Mucosa of descending colon (tissue), 3 donors: ENCODE data around the gene KLHL36. TPM values are rescaled to one million over a fixed set of nuclear protein-coding genes. Genes with fewer than 3 reads are reported as not detected.

Experiments
- ATAC-seq: fragments of 200-7000 bp; cut with Tn5 transposase; one replicate; pipeline ENCODE4 v1.9.1; 2020; ENCODE audit warnings: mild to moderate bottlenecking, moderate library complexity
- DNase-seq, 3 donors: peaks; one replicate each; pipeline ENCODE4 v3.0.0-alpha.2; 2020
- H3K36me3 ChIP-seq: fragments of 200-600 bp; one replicate; pipeline ENCODE4 v1.8.0; 2021; ENCODE audit warnings: low read depth, mild to moderate bottlenecking
- H3K4me1 ChIP-seq: fragments of 200-600 bp; one replicate; pipeline ENCODE4 v1.8.0; 2021; ENCODE audit warnings: low read depth, mild to moderate bottlenecking
- H3K4me3 ChIP-seq: fragments of 200-600 bp; one replicate; pipeline ENCODE4 v1.8.0; 2021; ENCODE audit warnings: mild to moderate bottlenecking
- H3K9me3 ChIP-seq: fragments of 200-600 bp; one replicate; pipeline ENCODE4 v1.8.0; 2021; ENCODE audit warnings: mild to moderate bottlenecking
- intact Hi-C, 2 donors: fragments of 100-400 bp; cut with DNase I in 1 of 2; cut with micrococcal nuclease in 1 of 2; formaldehyde crosslinking; loops; one replicate each; pipeline versions ENCODE4 v1.11.0 to v1.11.1; 2022; cut with DNase I, micrococcal nuclease
- total RNA-seq, 3 donors: library from RNA; stranded (reverse); fragmentation: NEBNext Ultra II Directional in 2 of 3; extraction: Animal tissue kit (Norgen Biotek cat#: 25700) in 2 of 3; gene quantifications; one replicate each; pipeline versions ENCODE4 v1.2.1 to v1.2.4, GENCODE V29; 2021 to 2023
- TF ChIP-seq, protein P1 (sequence below): fragments of 200-600 bp; IDR thresholded peaks from one replicate; pipeline ENCODE4 v1.8.0; 2022; ENCODE audit warnings: antibody characterized with exemption, mild to moderate bottlenecking
- donor health status: DM: no; HTN: no; CAD: no; lungs with moderate emphysema.
- donor health status: DM: no; HTN: no; CAD: no.
- donor health status: DM: no; HTN: yes; CAD: no.

Gene KLHL36
- total RNA-seq, 3 donors from 2014 or later, result 47.5 to 60.3 (median 59.2) TPM

DNA sequence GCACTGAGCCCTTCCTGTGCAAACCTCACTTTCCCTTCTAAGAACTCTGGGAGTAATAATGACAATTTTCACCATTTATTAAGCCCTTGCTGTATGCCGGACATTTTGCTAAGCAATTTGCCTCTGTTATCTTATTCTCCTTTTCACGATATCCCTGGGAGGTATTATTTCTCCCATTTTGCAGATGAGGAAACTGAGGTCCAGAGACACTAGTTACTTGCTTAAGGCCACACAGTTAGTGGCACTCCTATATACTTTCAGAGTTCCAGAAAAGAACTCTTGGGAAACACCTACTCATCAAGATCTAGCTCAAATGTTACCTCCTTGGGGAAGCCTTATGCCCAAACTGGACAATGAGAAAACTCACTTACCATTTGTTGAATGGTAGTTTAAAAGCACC lies 46.7 kb downstream of the KLHL36 start:
- no peak for DNase-seq
- H3K36me3 ChIP-seq, result no peaks in the 10 kb centered on the region
- no peaks in the 10 kb centered on the region for H3K9me3 ChIP-seq
- TF ChIP-seq, protein P1, sequence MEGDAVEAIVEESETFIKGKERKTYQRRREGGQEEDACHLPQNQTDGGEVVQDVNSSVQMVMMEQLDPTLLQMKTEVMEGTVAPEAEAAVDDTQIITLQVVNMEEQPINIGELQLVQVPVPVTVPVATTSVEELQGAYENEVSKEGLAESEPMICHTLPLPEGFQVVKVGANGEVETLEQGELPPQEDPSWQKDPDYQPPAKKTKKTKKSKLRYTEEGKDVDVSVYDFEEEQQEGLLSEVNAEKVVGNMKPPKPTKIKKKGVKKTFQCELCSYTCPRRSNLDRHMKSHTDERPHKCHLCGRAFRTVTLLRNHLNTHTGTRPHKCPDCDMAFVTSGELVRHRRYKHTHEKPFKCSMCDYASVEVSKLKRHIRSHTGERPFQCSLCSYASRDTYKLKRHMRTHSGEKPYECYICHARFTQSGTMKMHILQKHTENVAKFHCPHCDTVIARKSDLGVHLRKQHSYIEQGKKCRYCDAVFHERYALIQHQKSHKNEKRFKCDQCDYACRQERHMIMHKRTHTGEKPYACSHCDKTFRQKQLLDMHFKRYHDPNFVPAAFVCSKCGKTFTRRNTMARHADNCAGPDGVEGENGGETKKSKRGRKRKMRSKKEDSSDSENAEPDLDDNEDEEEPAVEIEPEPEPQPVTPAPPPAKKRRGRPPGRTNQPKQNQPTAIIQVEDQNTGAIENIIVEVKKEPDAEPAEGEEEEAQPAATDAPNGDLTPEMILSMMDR, result no peak
- no peak overlapping the region for H3K4me3 ChIP-seq
- intact Hi-C loops, result no loop called here
- H3K4me1 ChIP-seq, result peaks cover 5% of the 10 kb centered on the region
- no peak for ATAC-seq

- no peaks in the 10 kb centered on the region for H3K9me3 ChIP-seq
- H3K4me1 ChIP-seq, result peaks cover 17% of the 10 kb centered on the region
- ATAC-seq (peak; percentile 42), DNase-seq (peak in 1 of 3 donors; percentile 44)
- TF ChIP-seq, protein P1, result no peak
- H3K36me3 ChIP-seq, result no peaks in the 10 kb centered on the region
- intact Hi-C loops, result no loop called here
- peak overlapping the region; percentile 98 for H3K4me3 ChIP-seq
These were observed 50.9 kb downstream of the KLHL36 start for GRCh38 chr16:84699147-84699711.

DNA sequence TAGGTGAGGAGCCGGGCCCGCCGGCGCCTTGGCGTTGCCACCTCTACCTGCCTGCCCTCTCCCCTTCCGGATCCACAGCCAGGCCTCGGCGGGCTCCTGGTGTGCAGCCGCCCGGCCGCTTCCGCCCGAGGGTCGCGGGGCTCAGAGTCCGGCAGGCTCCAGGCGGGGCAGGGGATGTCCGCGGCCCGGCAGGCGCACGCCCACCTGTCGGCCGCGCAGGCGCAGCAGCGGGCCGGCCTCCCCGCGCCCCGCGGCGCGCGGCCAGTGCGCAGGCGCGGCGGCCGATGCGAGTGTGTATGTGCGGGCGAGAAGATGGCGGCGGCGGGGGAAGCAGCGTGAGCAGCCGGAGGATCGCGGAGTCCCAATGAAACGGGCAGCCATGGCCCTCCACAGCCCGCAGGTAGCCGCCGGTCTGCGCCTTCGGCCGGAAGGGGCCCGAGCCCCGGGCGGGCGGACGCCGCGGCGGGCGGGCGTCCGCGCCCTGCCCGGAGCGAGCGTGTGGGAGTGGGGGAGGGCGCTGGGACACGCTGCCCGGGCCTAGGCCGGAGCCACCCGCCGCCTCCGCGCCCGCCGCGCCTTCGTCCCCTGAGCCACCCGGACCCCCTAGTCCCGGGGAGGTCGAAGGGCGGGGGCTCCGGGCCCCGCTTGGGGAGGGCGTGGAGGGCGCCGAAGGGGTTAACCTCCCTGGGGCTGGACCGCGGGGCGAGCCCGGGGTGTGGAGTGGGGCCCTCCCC lies 51.6 kb downstream of the KLHL36 start, which contains the start of gene USP10:
Gene USP10 (plus strand): TSS at position 289 of the 734 bp plus-strand sequence. CDS start 91 bp downstream, at position 380.
- intact Hi-C loops, result no loop called here
- Histone ChIP-seq H3K9me3 (no peaks in the 10 kb centered on the region), H3K4me1 (peaks cover 23% of the 10 kb centered on the region), H3K36me3 (no peaks in the 10 kb centered on the region), H3K4me3 (peak within 1 kb of the TSS; percentile 98)
- DNase-seq, result peak; percentile 83 to 89 (median 87)
- TF ChIP-seq, protein P1, result no peak
- ATAC-seq, result peak; percentile 96

DNA sequence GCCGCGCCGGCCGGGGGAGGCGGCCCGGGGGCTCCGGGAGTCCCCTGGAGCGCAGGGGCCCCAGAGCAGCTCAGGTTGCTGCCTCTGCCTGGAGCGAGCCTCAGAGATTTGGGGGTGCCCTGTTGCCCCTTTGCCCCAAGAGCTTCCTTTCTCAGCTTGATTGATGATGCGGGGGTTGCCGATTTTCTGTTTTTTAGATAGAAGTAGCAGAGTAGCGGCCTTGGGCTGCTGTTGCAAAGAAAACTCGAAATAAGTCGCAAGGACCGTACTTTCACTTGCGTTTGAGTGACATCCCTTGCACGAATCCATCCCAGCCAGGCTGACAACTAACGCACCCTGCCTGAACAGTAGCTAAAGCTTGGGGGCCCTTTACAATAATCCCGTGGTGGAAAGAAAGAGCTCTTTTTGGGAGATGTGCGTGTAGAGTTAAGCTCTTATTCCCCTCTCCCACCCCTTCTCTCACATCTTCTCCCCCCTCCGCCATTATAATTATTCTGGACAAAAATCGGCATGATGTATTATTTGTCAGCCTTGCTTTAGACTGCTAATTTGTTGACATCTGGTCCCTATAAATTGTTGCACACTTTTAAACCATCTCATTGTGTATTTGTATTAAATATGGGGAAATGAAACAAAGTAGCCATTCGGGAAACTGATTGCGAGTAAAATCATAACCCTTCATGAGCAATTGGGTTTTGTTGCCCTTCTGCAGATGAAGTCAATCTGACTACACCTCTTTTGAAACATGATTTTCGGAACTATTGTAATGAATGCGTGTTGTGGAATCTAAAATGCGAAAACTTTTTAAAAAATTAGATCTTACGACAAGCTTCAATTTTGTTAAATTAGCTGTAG lies 52.4 kb downstream of the KLHL36 start:
- TF ChIP-seq, protein P1, result no peak
- ATAC-seq (peak; percentile 53), DNase-seq (peak in 1 of 3 donors; percentile 58)
- intact Hi-C loops, result no loop called here
- Histone ChIP-seq H3K9me3 (no peaks in the 10 kb centered on the region), H3K4me3 (peak overlapping the region; percentile 98), H3K4me1 (peaks cover 30% of the 10 kb centered on the region), H3K36me3 (no peaks in the 10 kb centered on the region)

GRCh38 chr16:84703681-84704080 lies 55.4 kb downstream of the KLHL36 start:
- H3K4me1 ChIP-seq, result peaks cover 34% of the 10 kb centered on the region
- no peak for ATAC-seq
- no peaks in the 10 kb centered on the region for H3K36me3 ChIP-seq
- DNase-seq, result no peak
- H3K9me3 ChIP-seq, result no peaks in the 10 kb centered on the region
- intact Hi-C loops, result no loop called here
- H3K4me3 ChIP-seq, result no peak overlapping the region
- TF ChIP-seq, protein P1, result no peak
